Keratinocyte (primary cell): ENCODE results near the gene RPS27L. TPM values are rescaled to one million over a fixed set of nuclear protein-coding genes. Genes with fewer than 3 reads are reported as not detected.

Experiments
- DNase-seq: peaks from one replicate; pipeline ENCODE4 v3.0.0-alpha.2; 2011; ENCODE audit warnings: low read depth, missing footprints, low spot score
- FAIRE-seq: peaks from 2 replicates; lab custom pipeline; 2011; peaks lifted over from hg19 to GRCh38; lab: Jason Lieb, UNC
- H2AFZ ChIP-seq: 2 replicates; pipeline ENCODE4 v1.6.0; 2012; ENCODE audit warnings: low read length, control low read depth, inconsistent platforms; ENCODE audit not compliant: control insufficient read depth
- H3K27ac ChIP-seq: 2 replicates; pipeline ENCODE4 v1.5.1; 2011; ENCODE audit warnings: low read length; ENCODE audit not compliant: control insufficient read depth, insufficient read depth
- H3K27me3 ChIP-seq: 3 replicates; pipeline ENCODE4 v1.6.0; 2011; ENCODE audit warnings: low read length; ENCODE audit not compliant: control insufficient read depth, insufficient read depth; ENCODE audit errors: extremely low read depth
- H3K36me3 ChIP-seq, 2 experiments: 2 replicates in 1 of 2; 3 replicates in 1 of 2; pipeline ENCODE4 v1.5.1; 2011; ENCODE audit warnings: low read length in 2 of 2, mild to moderate bottlenecking in 1 of 2; ENCODE audit not compliant: control insufficient read depth in 2 of 2, insufficient read depth in 2 of 2; ENCODE audit errors: extremely low read depth in 1 of 2
- H3K4me1 ChIP-seq: 3 replicates; pipeline ENCODE4 v1.5.1; 2011; ENCODE audit warnings: low read length; ENCODE audit not compliant: control insufficient read depth, insufficient read depth; ENCODE audit errors: extremely low read depth
- H3K4me2 ChIP-seq: 3 replicates; pipeline ENCODE4 v1.6.0; 2011; ENCODE audit warnings: low read depth, low read length; ENCODE audit not compliant: control insufficient read depth, insufficient read depth; ENCODE audit errors: extremely low read depth
- H3K4me3 ChIP-seq, 3 experiments: fragments of 200-600 bp in 1 of 3; sonication (generic) in 1 of 3; 2 replicates in 2 of 3; 3 replicates in 1 of 3; pipeline ENCODE4 v1.5.1; 2011 to 2016; ENCODE audit warnings: low read length in 3 of 3, mild to moderate bottlenecking in 3 of 3, control low read depth in 2 of 3, inconsistent platforms in 1 of 3, low read depth in 1 of 3, mixed read lengths in 1 of 3, mixed run types in 1 of 3, moderate library complexity in 1 of 3; ENCODE audit not compliant: control insufficient read depth in 2 of 3, insufficient read depth in 2 of 3; ENCODE audit errors: extremely low read depth in 1 of 3
- H3K79me2 ChIP-seq: 2 replicates; pipeline ENCODE4 v1.6.0; 2012; ENCODE audit warnings: low read length; ENCODE audit not compliant: control insufficient read depth, insufficient read depth
- H3K9ac ChIP-seq: 3 replicates; pipeline ENCODE4 v1.6.0; 2011; ENCODE audit warnings: low read length; ENCODE audit not compliant: control insufficient read depth, insufficient read depth; ENCODE audit errors: extremely low read depth
- H3K9me1 ChIP-seq: 3 replicates; pipeline ENCODE4 v1.6.0; 2011; ENCODE audit warnings: low read length; ENCODE audit not compliant: control insufficient read depth, insufficient read depth; ENCODE audit errors: extremely low read depth
- H3K9me3 ChIP-seq: 2 replicates; pipeline ENCODE4 v1.5.1; 2012; ENCODE audit warnings: low read depth, low read length; ENCODE audit not compliant: control insufficient read depth
- H4K20me1 ChIP-seq: 3 replicates; pipeline ENCODE4 v1.6.0; 2011; ENCODE audit warnings: low read length; ENCODE audit not compliant: control insufficient read depth, insufficient read depth; ENCODE audit errors: extremely low read depth
- CTCF ChIP-seq, 3 experiments: IDR thresholded peaks in 1 of 3; conservative IDR thresholded peaks in 1 of 3; optimal IDR thresholded peaks in 1 of 3; 2 replicates in 2 of 3; 3 replicates in 1 of 3; pipeline versions ENCODE3 to v1.5.1; 2011; ENCODE audit warnings: low read length in 3 of 3, mild to moderate bottlenecking in 3 of 3, moderate library complexity in 2 of 3, control low read depth in 1 of 3, inconsistent platforms in 1 of 3; ENCODE audit not compliant: insufficient read depth in 2 of 3; ENCODE audit errors: extremely low read depth in 1 of 3
- EZH2 ChIP-seq: IDR thresholded peaks from one replicate; pipeline ENCODE4 v1.6.1; 2012; ENCODE audit warnings: inconsistent platforms, mild to moderate bottlenecking, low read length, moderate library complexity
- dilution Hi-C: fragments of 300-500 bp; cut with MboI; formaldehyde crosslinking; loops from one replicate; pipeline ENCODE4 v1.7.0; 2020; ENCODE audit warnings: low sequenced_read_pairs; ENCODE audit not compliant: extremely low pct_ligation_motif_present
- polyA plus RNA-seq, 5 experiments: library from polyadenylated mRNA; depleted of rRNA in 3 of 5; stranded (reverse) in 3 of 5; stranded (forward) in 1 of 5; unstranded in 1 of 5; fragments of >200 nt; gene quantifications; 1 replicate in 1 of 5; 2 replicates in 3 of 5; 3 replicates in 1 of 5; pipeline versions ENCODE4 v1.2.1 to v1.2.3, GENCODE V29; 2011 to 2012; ENCODE audit warnings: missing spikeins in 2 of 5, low read depth in 1 of 5, low replicate concordance in 1 of 5

Gene RPS27L
- polyA plus RNA-seq, 1 donor (not counting 4 experiments of a cell fraction or from before 2014, with no cell fraction given): 208 TPM

GRCh38 chr15:63155486-63155885, 1.8 kb downstream of the RPS27L start:
- Histone ChIP-seq H3K79me2 (peaks cover 12% of the 10 kb centered on the region), H3K9me3 (no peaks in the 10 kb centered on the region), H2AFZ (no peak overlapping the region), H3K4me1 (peaks cover 9% of the 10 kb centered on the region), H3K27ac (no peak overlapping the region), H3K9ac (no peak overlapping the region), H3K4me2 (peak overlapping the region; percentile 92), H3K9me1 (no peaks in the 10 kb centered on the region), H4K20me1 (no peaks in the 10 kb centered on the region), H3K4me3 (peak overlapping the region in 1 of 3 experiments; percentile 74), H3K27me3 (no peaks in the 10 kb centered on the region), H3K36me3 (peaks cover 0 to 1% of the 10 kb centered on the region in 2 experiments)
- no peak for TF ChIP-seq EZH2
- TF ChIP-seq CTCF (optimal IDR thresholded peaks at IDR 0.05 in 1 of 3, IDR thresholded peaks at IDR 0.05 in 1 of 3, conservative IDR thresholded peaks at IDR 0.05 in 1 of 3; ENCODE audit: extremely low read depth in 1 of 3, insufficient read depth in 2 of 3, low read length in 3 of 3): no peak
- no peak for DNase-seq
- dilution Hi-C loops: no loop called here
- FAIRE-seq: no peak

- peaks cover 6% of the 10 kb centered on the region for H3K4me1 ChIP-seq
- dilution Hi-C loops: no loop called here
- no peaks in the 10 kb centered on the region for H4K20me1 ChIP-seq
- H3K4me3 ChIP-seq: no peak overlapping the region
- peaks cover 0 to 3% of the 10 kb centered on the region in 2 experiments for H3K36me3 ChIP-seq
- H2AFZ ChIP-seq: no peak overlapping the region
- H3K4me2 ChIP-seq: no peak overlapping the region
- FAIRE-seq (no peak), DNase-seq (no peak)
- H3K9ac ChIP-seq: no peak overlapping the region
- no peaks in the 10 kb centered on the region for H3K9me1 ChIP-seq
- H3K27me3 ChIP-seq: no peaks in the 10 kb centered on the region
- peaks cover 9% of the 10 kb centered on the region for H3K79me2 ChIP-seq
- H3K9me3 ChIP-seq: no peaks in the 10 kb centered on the region
- H3K27ac ChIP-seq: no peak overlapping the region
- TF ChIP-seq EZH2: no peak
- TF ChIP-seq CTCF (optimal IDR thresholded peaks at IDR 0.05 in 1 of 3, IDR thresholded peaks at IDR 0.05 in 1 of 3, conservative IDR thresholded peaks at IDR 0.05 in 1 of 3; ENCODE audit: extremely low read depth in 1 of 3, insufficient read depth in 2 of 3, low read length in 3 of 3): no peak
These were observed 5.6 kb downstream of the RPS27L start for GRCh38 chr15:63151665-63152064.
